Gastroesophageal sphincter (tissue), 3 donors: Measurements from ENCODE around the gene PALD1.

ENCODE experiments used
- CTCF ChIP-seq, 4 experiments: fragments of 200-600 bp in 2 of 4; fragments of 450-650 bp in 2 of 4; sonication (generic) in 1 of 4; IDR thresholded peaks; one replicate each; pipeline ENCODE4 v1.5.1; 2017 to 2019; ENCODE audit warnings: antibody characterized with exemption in 4 of 4, mild to moderate bottlenecking in 2 of 4, moderate library complexity in 2 of 4
- POLR2A ChIP-seq, 2 donors: fragments of 450-650 bp; IDR thresholded peaks; one replicate each; pipeline ENCODE4 v1.6.1; 2017; ENCODE audit warnings: antibody characterized with exemption in 2 of 2, mild to moderate bottlenecking in 2 of 2, moderate library complexity in 1 of 2
- POLR2AphosphoS5 ChIP-seq: sonication (generic); formaldehyde crosslinking; IDR thresholded peaks from one replicate; pipeline ENCODE4 v1.6.1; 2017; ENCODE audit warnings: antibody characterized with exemption

DNA sequence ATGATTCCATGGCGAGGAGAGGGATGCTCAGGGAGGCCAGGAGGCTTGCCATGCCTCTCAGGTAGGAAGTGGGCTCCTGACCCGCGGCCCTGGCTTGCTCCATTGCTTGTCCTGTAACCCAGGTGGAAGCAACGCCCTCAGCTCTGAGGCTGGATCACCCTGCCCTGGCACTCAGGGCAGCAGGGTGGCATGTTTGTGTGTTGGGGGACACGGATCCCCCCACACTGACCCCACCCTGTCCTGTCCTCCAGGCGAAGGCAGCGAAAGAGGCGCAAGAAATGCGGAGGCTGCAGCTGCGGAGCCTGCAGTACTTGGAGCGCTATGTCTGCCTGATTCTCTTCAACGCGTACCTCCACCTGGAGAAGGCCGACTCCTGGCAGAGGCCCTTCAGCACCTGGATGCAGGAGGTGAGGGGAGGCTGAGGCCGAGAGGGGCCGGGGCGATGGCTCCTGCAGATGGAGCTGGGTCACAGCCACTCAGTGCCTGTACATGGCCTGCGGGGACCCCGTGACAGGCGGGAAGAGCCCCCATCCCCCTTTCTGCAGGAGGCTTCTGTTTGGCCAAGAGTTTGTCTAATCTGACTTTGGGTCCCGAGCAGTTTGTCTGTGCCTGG, 85.7 kb downstream of the PALD1 start:
- TF ChIP-seq CTCF (IDR thresholded peaks at IDR 0.05) (no peak), POLR2A (IDR thresholded peaks at IDR 0.05) (no peak), POLR2AphosphoS5 (no peak)
